Measurements from ENCODE around the gene NCAN.
"Not testable (repeated sequence)": the region's sequence is repeated elsewhere in the genome, so short reads cannot be mapped to it uniquely, and the experiment has no call there.

Gene NCAN

GRCh38 chr19:19234220-19234816, 22.6 kb downstream of the NCAN start:
- no peak for TF ChIP-seq CTCF (IDR thresholded peaks at IDR 0.05; ENCODE audit: borderline replicate concordance, insufficient read depth, low read depth, low read length)
- H3K4me3 ChIP-seq (ENCODE audit: low read depth, low read length) = no peak overlapping the region

- H3K4me3 ChIP-seq (ENCODE audit: low read depth, low read length) = no peak overlapping the region
- TF ChIP-seq CTCF (IDR thresholded peaks at IDR 0.05; ENCODE audit: borderline replicate concordance, insufficient read depth, low read depth, low read length) = no peak
These were observed 24.4 kb downstream of the NCAN start for GRCh38 chr19:19236173-19236572.

GRCh38 chr19:19238126-19238894, 26.6 kb downstream of the NCAN start:
- no peak for TF ChIP-seq CTCF (IDR thresholded peaks at IDR 0.05; ENCODE audit: borderline replicate concordance, insufficient read depth, low read depth, low read length)
- no peak overlapping the region for H3K4me3 ChIP-seq (ENCODE audit: low read depth, low read length)

- no peak for TF ChIP-seq CTCF (IDR thresholded peaks at IDR 0.05; ENCODE audit: borderline replicate concordance, insufficient read depth, low read depth, low read length)
- no peak overlapping the region for H3K4me3 ChIP-seq (ENCODE audit: low read depth, low read length)
These were observed 27.9 kb downstream of the NCAN start for GRCh38 chr19:19239675-19240074.

- TF ChIP-seq CTCF (IDR thresholded peaks at IDR 0.05; ENCODE audit: borderline replicate concordance, insufficient read depth, low read depth, low read length) = no peak
- no peak overlapping the region for H3K4me3 ChIP-seq (ENCODE audit: low read depth, low read length)
These were observed 28.7 kb downstream of the NCAN start for GRCh38 chr19:19240476-19240875.

- no peak for TF ChIP-seq CTCF (IDR thresholded peaks at IDR 0.05; ENCODE audit: borderline replicate concordance, insufficient read depth, low read depth, low read length)
These were observed 38.5 kb downstream of the NCAN start for GRCh38 chr19:19250196-19250801.

GRCh38 chr19:19253409-19253808, 41.7 kb downstream of the NCAN start:
- not testable (repeated sequence) for H3K4me3 ChIP-seq (ENCODE audit: low read depth, low read length)

More at GRCh38 chr19:19250196-19250801, 38.5 kb downstream of the NCAN start:
- no peak overlapping the region for H3K4me3 ChIP-seq (ENCODE audit: low read depth, low read length)
